Gastroesophageal sphincter (tissue), 4 donors: ENCODE results near the gene REX1BD. TPM values are rescaled to one million over a fixed set of nuclear protein-coding genes. Genes with fewer than 3 reads are reported as not detected.

ENCODE experiments used
- ATAC-seq: fragments of 150-250 bp; one replicate; pipeline ENCODE4 v1.9.1; 2016; ENCODE audit warnings: mild to moderate bottlenecking, moderate library complexity
- H3K27ac ChIP-seq, 4 donors: fragments of 200-600 bp; sonication (generic) in 3 of 4; 1 replicate in 3 of 4; 2 replicates in 1 of 4; pipeline ENCODE4 v1.5.1; 2016 to 2019
- H3K27me3 ChIP-seq: fragments of 200-600 bp; sonication (generic); one replicate; pipeline ENCODE4 v1.5.1; 2019
- H3K36me3 ChIP-seq, 2 donors: fragments of 200-600 bp; sonication (generic); one replicate each; pipeline ENCODE4 v1.5.1; 2019; ENCODE audit warnings: control low read depth in 1 of 2
- H3K4me1 ChIP-seq, 3 donors: fragments of 200-600 bp; sonication (generic); 1 replicate in 2 of 3; 2 replicates in 1 of 3; pipeline ENCODE4 v1.5.1; 2016 to 2019; ENCODE audit warnings: control low read depth in 2 of 3
- H3K4me3 ChIP-seq, 2 donors: fragments of 200-600 bp; sonication (generic); one replicate each; pipeline ENCODE4 v1.5.1; 2019; ENCODE audit warnings: mild to moderate bottlenecking in 1 of 2, moderate library complexity in 1 of 2
- H3K9me3 ChIP-seq, 3 donors: fragments of 200-600 bp; sonication (generic); one replicate each; pipeline ENCODE4 v1.5.1; 2017 to 2019; ENCODE audit warnings: control low read depth in 2 of 3
- CTCF ChIP-seq, 4 experiments: fragments of 200-600 bp in 2 of 4; fragments of 450-650 bp in 2 of 4; sonication (generic) in 1 of 4; IDR thresholded peaks; one replicate each; pipeline ENCODE4 v1.5.1; 2017 to 2019; ENCODE audit warnings: antibody characterized with exemption in 4 of 4, mild to moderate bottlenecking in 2 of 4, moderate library complexity in 2 of 4
- EP300 ChIP-seq: sonication (generic); formaldehyde crosslinking; IDR thresholded peaks from one replicate; pipeline ENCODE4 v1.6.1; 2017; ENCODE audit warnings: antibody characterized with exemption, mild to moderate bottlenecking
- POLR2A ChIP-seq, 2 donors: fragments of 450-650 bp; IDR thresholded peaks; one replicate each; pipeline ENCODE4 v1.6.1; 2017; ENCODE audit warnings: antibody characterized with exemption in 2 of 2, mild to moderate bottlenecking in 2 of 2, moderate library complexity in 1 of 2
- POLR2AphosphoS5 ChIP-seq: sonication (generic); formaldehyde crosslinking; IDR thresholded peaks from one replicate; pipeline ENCODE4 v1.6.1; 2017; ENCODE audit warnings: antibody characterized with exemption
- WGBS, 2 donors: methylation state at CpG; one replicate each; pipeline ENCODE4 v1.1.5; 2018; ENCODE audit warnings: low coverage in 1 of 2; 5-methylcytosine and 5-hydroxymethylcytosine counted together
- total RNA-seq, 4 donors: library from RNA; depleted of rRNA; stranded (reverse); fragments of >200 nt; gene quantifications; one replicate each; pipeline ENCODE4 v1.1.0, GENCODE V29; 2016

REX1BD gene
- total RNA-seq, 4 donors from 2014 or later, result 64.8 to 72.6 (median 68.6) TPM

- no peak overlapping the region for H3K27ac ChIP-seq
- H3K36me3 ChIP-seq, result no peaks in the 10 kb centered on the region
- H3K4me3 ChIP-seq, result peak overlapping the region in 1 of 2 donors; percentile 19
- 12 to 15% methylated on average over 4 to 11 of the region's 62 CpGs for WGBS, 2 donors
- TF ChIP-seq POLR2A (IDR thresholded peaks at IDR 0.05) (no peak), CTCF (IDR thresholded peaks at IDR 0.05) (no peak), POLR2AphosphoS5 (no peak), EP300 (no peak)
- peaks cover 95% of the 10 kb centered on the region for H3K27me3 ChIP-seq
- no peaks in the 10 kb centered on the region for H3K9me3 ChIP-seq
- H3K4me1 ChIP-seq, result peaks cover 0 to 46% (median 38%) of the 10 kb centered on the region in 3 donors
- ATAC-seq, result no peak
Observed at GRCh38 chr19:18611327-18612050, 22.9 kb downstream of the REX1BD start.

- no peaks in the 10 kb centered on the region for H3K9me3 ChIP-seq
- TF ChIP-seq EP300 (no peak), POLR2AphosphoS5 (no peak), CTCF (IDR thresholded peaks at IDR 0.05) (no peak), POLR2A (IDR thresholded peaks at IDR 0.05) (no peak)
- H3K4me1 ChIP-seq, result peaks cover 0 to 41% (median 34%) of the 10 kb centered on the region in 3 donors
- ATAC-seq, result no peak
- peak overlapping the region in 1 of 4 donors; percentile 52 for H3K27ac ChIP-seq
- no peaks in the 10 kb centered on the region for H3K36me3 ChIP-seq
- peak overlapping the region; percentile 25 to 62 for H3K4me3 ChIP-seq
- WGBS, 2 donors, result 0% methylated on average over 9 to 10 of the region's 30 CpGs
- H3K27me3 ChIP-seq, result peaks cover 97% of the 10 kb centered on the region
Observed at GRCh38 chr19:18612051-18612771, 23.6 kb downstream of the REX1BD start.

- H3K9me3 ChIP-seq, result no peaks in the 10 kb centered on the region
- H3K27ac ChIP-seq, result peak within 1 kb of the TSS in 1 of 4 donors; percentile 52
- WGBS, 2 donors, result 20% methylated on average over 1 of the region's 70 CpGs; no CpG with 5 or more reads in 1 of the 2 donors
- H3K4me3 ChIP-seq, result peak within 1 kb of the TSS; percentile 25 to 62
- no peaks in the 10 kb centered on the region for H3K36me3 ChIP-seq
- peaks cover 0 to 33% (median 27%) of the 10 kb centered on the region in 3 donors for H3K4me1 ChIP-seq
- TF ChIP-seq POLR2AphosphoS5 (no peak), POLR2A (IDR thresholded peaks at IDR 0.05) (no peak), CTCF (IDR thresholded peaks at IDR 0.05) (no peak), EP300 (no peak)
- H3K27me3 ChIP-seq, result peaks cover 97% of the 10 kb centered on the region
- ATAC-seq, result no peak
Observed at GRCh38 chr19:18612772-18613588, 24.4 kb downstream of the REX1BD start, which contains the start of gene TMEM59L. Gene TMEM59L, plus strand, starts transcription at chr19:18612870. Its CDS starts 89 bp downstream, at chr19:18612959.

GRCh38 chr19:18613589-18614234, 25.1 kb downstream of the REX1BD start:
- Histone ChIP-seq H3K27me3 (peaks cover 94% of the 10 kb centered on the region), H3K4me1 (peaks cover 0 to 31% (median 25%) of the 10 kb centered on the region in 3 donors), H3K36me3 (no peaks in the 10 kb centered on the region), H3K27ac (no peak overlapping the region), H3K9me3 (no peaks in the 10 kb centered on the region), H3K4me3 (no peak overlapping the region)
- TF ChIP-seq POLR2A (IDR thresholded peaks at IDR 0.05), result no peak
- TF ChIP-seq EP300, result no peak
- no peak for TF ChIP-seq POLR2AphosphoS5
- no peak for TF ChIP-seq CTCF (IDR thresholded peaks at IDR 0.05)
- WGBS, 2 donors, result 71% methylated on average over 1 of the region's 23 CpGs; no CpG with 5 or more reads in 1 of the 2 donors
- ATAC-seq, result no peak
